ENCODE results near the gene PBLD.

The PBLD gene

DNA sequence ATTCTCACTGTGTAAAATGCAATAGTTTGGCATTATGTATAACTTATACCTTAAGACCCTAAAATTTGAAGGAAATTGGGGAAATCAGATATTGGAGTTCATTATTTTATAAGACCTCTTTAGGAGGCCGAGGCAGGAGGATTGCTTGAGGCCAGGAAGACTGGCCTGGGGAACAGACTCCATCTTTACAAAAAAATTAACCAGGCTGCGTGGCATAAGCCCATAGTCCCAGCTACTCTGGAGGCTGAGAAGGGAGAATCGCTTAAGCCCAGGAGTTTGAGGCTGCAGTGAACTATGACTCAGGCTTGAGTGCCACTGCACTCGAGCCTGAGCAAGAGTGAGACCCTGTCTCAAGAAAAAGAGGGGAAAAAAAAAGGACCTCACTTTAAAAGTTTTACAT, 14.0 kb upstream of the PBLD start:
- TF ChIP-seq, protein P1, sequence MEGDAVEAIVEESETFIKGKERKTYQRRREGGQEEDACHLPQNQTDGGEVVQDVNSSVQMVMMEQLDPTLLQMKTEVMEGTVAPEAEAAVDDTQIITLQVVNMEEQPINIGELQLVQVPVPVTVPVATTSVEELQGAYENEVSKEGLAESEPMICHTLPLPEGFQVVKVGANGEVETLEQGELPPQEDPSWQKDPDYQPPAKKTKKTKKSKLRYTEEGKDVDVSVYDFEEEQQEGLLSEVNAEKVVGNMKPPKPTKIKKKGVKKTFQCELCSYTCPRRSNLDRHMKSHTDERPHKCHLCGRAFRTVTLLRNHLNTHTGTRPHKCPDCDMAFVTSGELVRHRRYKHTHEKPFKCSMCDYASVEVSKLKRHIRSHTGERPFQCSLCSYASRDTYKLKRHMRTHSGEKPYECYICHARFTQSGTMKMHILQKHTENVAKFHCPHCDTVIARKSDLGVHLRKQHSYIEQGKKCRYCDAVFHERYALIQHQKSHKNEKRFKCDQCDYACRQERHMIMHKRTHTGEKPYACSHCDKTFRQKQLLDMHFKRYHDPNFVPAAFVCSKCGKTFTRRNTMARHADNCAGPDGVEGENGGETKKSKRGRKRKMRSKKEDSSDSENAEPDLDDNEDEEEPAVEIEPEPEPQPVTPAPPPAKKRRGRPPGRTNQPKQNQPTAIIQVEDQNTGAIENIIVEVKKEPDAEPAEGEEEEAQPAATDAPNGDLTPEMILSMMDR (IDR thresholded peaks at IDR 0.05; ENCODE audit: poor library complexity, severe bottlenecking) = no peak
- H3K9me3 ChIP-seq (ENCODE audit: severe bottlenecking) = no peaks in the 10 kb centered on the region
- H3K4me3 ChIP-seq (ENCODE audit: severe bottlenecking) = no peak overlapping the region
- no peak overlapping the region for H3K27ac ChIP-seq (ENCODE audit: poor library complexity, severe bottlenecking)
- ATAC-seq (ENCODE audit: low read depth) (no peak; the same call in 2 of the 3 replicates), DNase-seq (ENCODE audit: low spot score) (no peak)
- no peaks in the 10 kb centered on the region for H3K4me1 ChIP-seq (ENCODE audit: insufficient read depth, poor library complexity, severe bottlenecking)
- H3K36me3 ChIP-seq (ENCODE audit: low read depth) = peaks cover 67% of the 10 kb centered on the region
- H3K27me3 ChIP-seq (ENCODE audit: insufficient read depth, poor library complexity, severe bottlenecking) = no peaks in the 10 kb centered on the region

DNA sequence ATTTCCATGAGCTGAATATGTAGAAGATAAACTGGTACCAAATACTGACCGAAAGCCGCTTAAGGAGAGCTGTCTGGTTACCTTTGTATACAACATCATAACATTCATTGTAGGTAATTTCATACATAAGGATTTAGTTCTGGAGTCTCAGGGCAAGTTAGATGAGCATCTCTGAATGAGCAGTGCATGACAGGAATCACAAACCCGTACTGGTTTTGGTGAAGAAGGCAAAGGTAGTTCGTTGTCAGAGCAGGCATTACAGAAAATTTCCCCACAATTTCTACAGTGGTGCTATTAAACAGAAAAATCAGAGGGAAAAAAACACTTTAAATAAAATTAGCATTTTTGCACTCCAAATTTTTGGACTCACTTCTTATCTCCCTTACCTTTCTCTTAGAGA, 12.9 kb upstream of the PBLD start:
- peaks cover 76% of the 10 kb centered on the region for H3K36me3 ChIP-seq (ENCODE audit: low read depth)
- no peak overlapping the region for H3K27ac ChIP-seq (ENCODE audit: poor library complexity, severe bottlenecking)
- H3K4me1 ChIP-seq (ENCODE audit: insufficient read depth, poor library complexity, severe bottlenecking) = no peaks in the 10 kb centered on the region
- H3K4me3 ChIP-seq (ENCODE audit: severe bottlenecking) = no peak overlapping the region
- no peaks in the 10 kb centered on the region for H3K9me3 ChIP-seq (ENCODE audit: severe bottlenecking)
- TF ChIP-seq, protein P1 (IDR thresholded peaks at IDR 0.05; ENCODE audit: poor library complexity, severe bottlenecking) = no peak
- no peaks in the 10 kb centered on the region for H3K27me3 ChIP-seq (ENCODE audit: insufficient read depth, poor library complexity, severe bottlenecking)
- DNase-seq (ENCODE audit: low spot score) (no peak), ATAC-seq (ENCODE audit: low read depth) (no peak)

DNA sequence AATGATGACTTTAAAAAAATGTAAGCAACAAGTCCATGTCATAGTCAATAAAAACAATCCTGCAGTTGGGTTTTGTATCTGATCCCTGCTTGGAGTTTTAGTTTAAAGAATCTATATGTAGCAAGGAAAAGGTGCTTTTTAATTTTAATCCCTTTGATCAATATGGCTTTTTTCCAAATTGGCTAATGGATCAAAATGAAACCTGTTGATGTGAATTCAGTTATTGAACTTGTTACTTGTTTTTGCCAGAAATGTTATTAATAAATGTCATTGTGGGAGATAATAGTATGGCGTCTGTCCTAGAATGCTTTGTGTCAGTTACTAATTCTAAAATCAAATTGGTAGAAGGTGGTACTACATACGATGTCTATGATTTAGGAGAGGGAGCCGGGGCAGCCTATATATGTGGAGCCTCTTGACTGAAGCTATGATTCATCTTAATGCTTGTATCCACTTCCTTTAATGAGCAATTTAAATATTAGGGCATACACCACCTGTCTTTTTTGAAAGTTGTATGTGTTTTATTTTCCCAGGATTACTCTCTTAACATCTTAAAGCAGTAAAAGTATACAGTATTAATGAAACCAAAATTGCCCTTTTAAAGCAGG, 10.3 kb upstream of the PBLD start:
- H3K4me1 ChIP-seq (ENCODE audit: insufficient read depth, poor library complexity, severe bottlenecking) = no peaks in the 10 kb centered on the region
- no peak overlapping the region for H3K4me3 ChIP-seq (ENCODE audit: severe bottlenecking)
- TF ChIP-seq, protein P1 (IDR thresholded peaks at IDR 0.05; ENCODE audit: poor library complexity, severe bottlenecking) = no peak
- no peak for DNase-seq (ENCODE audit: low spot score)
- H3K36me3 ChIP-seq (ENCODE audit: low read depth) = peaks cover 87% of the 10 kb centered on the region
- no peak overlapping the region for H3K27ac ChIP-seq (ENCODE audit: poor library complexity, severe bottlenecking)
- peak; percentile 39; the same call in 2 of the 3 replicates for ATAC-seq (ENCODE audit: low read depth)
- H3K27me3 ChIP-seq (ENCODE audit: insufficient read depth, poor library complexity, severe bottlenecking) = no peaks in the 10 kb centered on the region
- H3K9me3 ChIP-seq (ENCODE audit: severe bottlenecking) = no peaks in the 10 kb centered on the region

DNA sequence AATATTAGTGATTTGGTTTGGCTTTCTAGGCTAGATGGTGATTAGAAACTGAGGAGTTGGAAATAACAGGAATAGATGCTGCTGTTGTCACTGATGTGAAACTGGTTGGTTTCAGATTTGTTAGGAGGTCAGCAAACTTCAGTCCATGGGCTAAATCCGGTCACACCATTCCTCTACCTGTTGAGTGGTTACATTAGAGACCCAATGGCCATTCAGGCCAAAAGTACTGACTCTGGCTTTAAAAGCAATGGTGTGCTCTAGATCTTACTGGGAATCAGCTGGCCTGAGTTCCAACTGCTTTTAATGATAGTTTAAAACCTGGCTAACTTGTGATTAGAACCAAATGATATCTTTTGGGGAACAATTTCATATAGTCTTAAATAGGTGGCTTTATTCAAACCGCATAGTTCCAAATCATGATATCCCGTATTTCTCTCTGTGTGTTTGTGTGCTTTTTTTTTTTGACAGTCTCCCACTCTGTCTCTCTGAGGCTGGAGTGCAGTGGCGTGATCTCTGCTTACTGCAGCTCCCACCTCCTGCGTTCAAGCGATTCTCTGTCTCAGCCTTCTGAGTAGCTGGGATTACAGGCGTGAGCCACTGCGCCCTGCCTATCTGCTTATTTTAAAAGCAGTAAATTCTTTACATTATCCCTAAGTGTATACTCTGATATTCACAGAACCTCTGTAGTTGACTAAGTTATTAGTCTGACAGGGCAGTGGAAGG, 7.8 kb upstream of the PBLD start:
- TF ChIP-seq, protein P1 (IDR thresholded peaks at IDR 0.05; ENCODE audit: poor library complexity, severe bottlenecking) = no peak

More for the DNA sequence above, 7.8 kb upstream of the PBLD start:
- DNase-seq (ENCODE audit: low spot score) = no peak
- H3K27ac ChIP-seq (ENCODE audit: poor library complexity, severe bottlenecking) = no peak overlapping the region
- no peak overlapping the region for H3K4me3 ChIP-seq (ENCODE audit: severe bottlenecking)
- H3K27me3 ChIP-seq (ENCODE audit: insufficient read depth, poor library complexity, severe bottlenecking) = no peaks in the 10 kb centered on the region
- H3K9me3 ChIP-seq (ENCODE audit: severe bottlenecking) = no peaks in the 10 kb centered on the region
- peaks cover 20% of the 10 kb centered on the region for H3K4me1 ChIP-seq (ENCODE audit: insufficient read depth, poor library complexity, severe bottlenecking)
- peaks cover 100% of the 10 kb centered on the region for H3K36me3 ChIP-seq (ENCODE audit: low read depth)
- no peak for ATAC-seq (ENCODE audit: low read depth)
